GM12801 (cell line): ENCODE measurements around the gene U2AF1L4.

Experiments used
- TF ChIP-seq, protein P1 (sequence below): IDR thresholded peaks from one replicate; pipeline ENCODE4 v1.5.1; 2011; ENCODE audit warnings: control low read depth; ENCODE audit not compliant: insufficient read length; ENCODE audit errors: extremely low read depth

U2AF1L4 gene

GRCh38 chr19:35696835-35697234 is 48.4 kb downstream of the U2AF1L4 start:
- TF ChIP-seq, protein P1, sequence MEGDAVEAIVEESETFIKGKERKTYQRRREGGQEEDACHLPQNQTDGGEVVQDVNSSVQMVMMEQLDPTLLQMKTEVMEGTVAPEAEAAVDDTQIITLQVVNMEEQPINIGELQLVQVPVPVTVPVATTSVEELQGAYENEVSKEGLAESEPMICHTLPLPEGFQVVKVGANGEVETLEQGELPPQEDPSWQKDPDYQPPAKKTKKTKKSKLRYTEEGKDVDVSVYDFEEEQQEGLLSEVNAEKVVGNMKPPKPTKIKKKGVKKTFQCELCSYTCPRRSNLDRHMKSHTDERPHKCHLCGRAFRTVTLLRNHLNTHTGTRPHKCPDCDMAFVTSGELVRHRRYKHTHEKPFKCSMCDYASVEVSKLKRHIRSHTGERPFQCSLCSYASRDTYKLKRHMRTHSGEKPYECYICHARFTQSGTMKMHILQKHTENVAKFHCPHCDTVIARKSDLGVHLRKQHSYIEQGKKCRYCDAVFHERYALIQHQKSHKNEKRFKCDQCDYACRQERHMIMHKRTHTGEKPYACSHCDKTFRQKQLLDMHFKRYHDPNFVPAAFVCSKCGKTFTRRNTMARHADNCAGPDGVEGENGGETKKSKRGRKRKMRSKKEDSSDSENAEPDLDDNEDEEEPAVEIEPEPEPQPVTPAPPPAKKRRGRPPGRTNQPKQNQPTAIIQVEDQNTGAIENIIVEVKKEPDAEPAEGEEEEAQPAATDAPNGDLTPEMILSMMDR: no peak

- TF ChIP-seq, protein P1: no peak
These were observed 49.3 kb downstream of the U2AF1L4 start for GRCh38 chr19:35695895-35696422.

DNA sequence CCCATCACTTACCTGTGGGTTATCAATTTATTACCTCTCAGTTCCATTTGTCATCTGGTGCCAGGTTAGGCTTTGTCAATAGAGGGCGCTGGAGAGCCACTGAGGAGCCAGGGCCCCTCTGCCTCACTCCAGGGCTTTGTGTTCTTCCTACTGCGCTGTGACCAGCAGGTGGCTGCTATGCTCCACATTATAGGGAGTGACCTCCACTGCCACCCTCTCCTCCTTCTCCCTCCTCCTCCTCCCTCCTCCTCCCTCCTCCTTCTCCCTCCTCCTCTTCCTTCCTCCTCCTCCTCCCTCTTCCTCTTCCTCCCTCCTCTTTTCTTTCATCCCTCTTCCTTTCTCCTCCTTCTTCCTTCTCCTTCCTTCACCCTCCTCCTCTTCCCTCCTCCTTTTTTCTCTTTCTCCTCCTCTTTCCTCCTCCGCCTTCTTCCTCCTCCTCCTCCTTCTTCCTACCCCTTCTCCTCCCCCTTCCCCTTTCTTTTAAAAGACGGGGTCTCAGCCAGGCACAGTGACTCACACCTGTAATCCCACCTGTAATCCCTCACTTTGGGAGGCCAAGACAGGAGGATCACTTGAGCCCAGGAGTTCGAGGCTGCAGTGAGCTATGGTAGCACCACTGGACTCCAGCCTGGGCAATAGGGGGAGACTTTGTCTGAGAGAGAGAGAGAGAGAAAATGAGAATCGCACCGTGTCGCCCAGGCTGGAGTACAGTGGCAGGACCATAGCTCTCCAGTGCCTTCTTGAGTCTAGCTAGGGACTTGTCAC is 51.2 kb downstream of the U2AF1L4 start:
- TF ChIP-seq, protein P1: peak; percentile 98

GRCh38 chr19:35693422-35693821 is 51.8 kb downstream of the U2AF1L4 start:
- TF ChIP-seq, protein P1: no peak
